CD14-positive monocyte (primary cell): ENCODE measurements around the gene APEX2. TPM values are rescaled to one million over a fixed set of nuclear protein-coding genes. Genes with fewer than 3 reads are reported as not detected.

ENCODE experiments used
- DNase-seq, 3 donors: peaks; one replicate each; pipeline ENCODE4 v3.0.0-alpha.2; 2011 to 2022
- H2AFZ ChIP-seq: 2 replicates; pipeline ENCODE4 v1.6.0; 2012; ENCODE audit warnings: mild to moderate bottlenecking, low read depth, low read length, inconsistent platforms; ENCODE audit not compliant: insufficient read depth, poor library complexity, severe bottlenecking
- H3K27ac ChIP-seq, 2 donors: 1 replicate in 1 of 2; 2 replicates in 1 of 2; pipeline ENCODE4 v1.5.1; 2012 to 2013; ENCODE audit warnings: low read length in 2 of 2, control low read depth in 1 of 2, inconsistent platforms in 1 of 2, low read depth in 1 of 2, mild to moderate bottlenecking in 1 of 2
- H3K27me3 ChIP-seq, 2 donors: one replicate each; pipeline versions ENCODE4 v1.6.0 to v1.6.1; 2011 to 2013; ENCODE audit warnings: low read length in 2 of 2; ENCODE audit not compliant: control insufficient read depth in 2 of 2, insufficient read depth in 2 of 2
- H3K36me3 ChIP-seq, 2 donors: replicated peaks in 1 of 2; 1 replicate in 1 of 2; 2 replicates in 1 of 2; pipeline versions ENCODE4 v1.5.1 to v1.6.1; 2012 to 2013; ENCODE audit warnings: low read length in 2 of 2, control low read depth in 1 of 2, inconsistent platforms in 1 of 2, mild to moderate bottlenecking in 1 of 2; ENCODE audit not compliant: insufficient read depth in 2 of 2, control insufficient read depth in 1 of 2
- H3K4me1 ChIP-seq, 2 donors: 1 replicate in 1 of 2; 2 replicates in 1 of 2; pipeline versions ENCODE4 v1.5.1 to v1.6.1; 2012 to 2013; ENCODE audit warnings: low read length in 2 of 2, control low read depth in 1 of 2, inconsistent platforms in 1 of 2, mild to moderate bottlenecking in 1 of 2, moderate library complexity in 1 of 2; ENCODE audit not compliant: insufficient read depth in 2 of 2, control insufficient read depth in 1 of 2
- H3K4me2 ChIP-seq: replicated peaks from 2 replicates; pipeline ENCODE3; 2012; ENCODE audit warnings: low read length, moderate library complexity, mild to moderate bottlenecking; ENCODE audit not compliant: poor library complexity, severe bottlenecking; ENCODE audit errors: extremely low read depth
- H3K4me3 ChIP-seq, 3 experiments: fragments of 200-600 bp in 1 of 3; sonication (generic) in 1 of 3; replicated peaks in 1 of 3; 1 replicate in 2 of 3; 2 replicates in 1 of 3; pipeline ENCODE4 v1.5.1; 2011 to 2013; ENCODE audit warnings: low read length in 3 of 3, mild to moderate bottlenecking in 3 of 3, control low read depth in 2 of 3, low read depth in 2 of 3, inconsistent platforms in 1 of 3, moderate library complexity in 1 of 3
- H3K79me2 ChIP-seq: 2 replicates; pipeline ENCODE4 v1.6.0; 2012; ENCODE audit warnings: mild to moderate bottlenecking, control low read depth, inconsistent platforms, low read length, moderate library complexity; ENCODE audit not compliant: insufficient read depth
- H3K9ac ChIP-seq: 2 replicates; pipeline ENCODE4 v1.6.0; 2017; ENCODE audit warnings: low read length, mild to moderate bottlenecking; ENCODE audit not compliant: insufficient read depth, poor library complexity, severe bottlenecking
- H3K9me3 ChIP-seq, 2 donors: replicated peaks in 1 of 2; 1 replicate in 1 of 2; 2 replicates in 1 of 2; pipeline versions ENCODE4 v1.5.1 to v1.6.1; 2012 to 2013; ENCODE audit warnings: low read length in 2 of 2, control low read depth in 1 of 2; ENCODE audit not compliant: control insufficient read depth in 1 of 2, insufficient read depth in 1 of 2
- H4K20me1 ChIP-seq: 2 replicates; pipeline ENCODE4 v1.6.0; 2012; ENCODE audit warnings: mild to moderate bottlenecking, low read length, control low read depth, moderate library complexity; ENCODE audit not compliant: insufficient read depth
- H3K27ac Mint-ChIP-seq, 7 donors: one replicate each; pipeline ENCODE4 v1.8.0; 2020; ENCODE audit warnings: mild to moderate bottlenecking in 7 of 7, mixed read lengths in 7 of 7, moderate library complexity in 6 of 7, inconsistent platforms in 2 of 7
- H3K27me3 Mint-ChIP-seq, 3 donors: one replicate each; pipeline ENCODE4 v1.8.0; 2021 to 2022; ENCODE audit warnings: low read depth in 3 of 3, mild to moderate bottlenecking in 3 of 3, mixed read lengths in 3 of 3, moderate library complexity in 3 of 3, inconsistent platforms in 1 of 3
- H3K36me3 Mint-ChIP-seq, 2 donors: one replicate each; pipeline ENCODE4 v1.8.0; 2020; ENCODE audit warnings: mixed read lengths in 2 of 2, inconsistent platforms in 1 of 2, mild to moderate bottlenecking in 1 of 2
- H3K4me1 Mint-ChIP-seq: one replicate; pipeline ENCODE4 v1.8.0; 2020; ENCODE audit warnings: mild to moderate bottlenecking, mixed read lengths
- H3K4me3 Mint-ChIP-seq, 2 donors: one replicate each; pipeline ENCODE4 v1.8.0; 2020; ENCODE audit warnings: mild to moderate bottlenecking in 2 of 2, mixed read lengths in 2 of 2, moderate library complexity in 1 of 2
- H3K9me3 Mint-ChIP-seq, 7 donors: one replicate each; pipeline ENCODE4 v1.8.0; 2020 to 2022; ENCODE audit warnings: mixed read lengths in 7 of 7, mild to moderate bottlenecking in 6 of 7, moderate library complexity in 6 of 7, inconsistent platforms in 2 of 7
- CTCF ChIP-seq: fragments of 200-600 bp; IDR thresholded peaks from one replicate; pipeline ENCODE4 v1.8.0; 2022; ENCODE audit warnings: antibody characterized with exemption, mild to moderate bottlenecking
- WGBS: methylation state at CpG from one replicate; pipeline ENCODE4 v1.1.5; 2013; ENCODE audit warnings: missing lambda C conversion rate; ENCODE audit not compliant: insufficient coverage; 5-methylcytosine and 5-hydroxymethylcytosine counted together
- intact Hi-C, 2 donors: fragments of 100-400 bp; cut with micrococcal nuclease; formaldehyde crosslinking; loops; one replicate each; pipeline versions ENCODE4 v1.15.0 to v1.15.1; 2023
- polyA plus RNA-seq, 3 donors: library from polyadenylated mRNA; depleted of rRNA in 1 of 3; unstranded in 2 of 3; stranded (reverse) in 1 of 3; fragments of 300-500 nt in 2 of 3; fragments of >200 nt in 1 of 3; fragmentation: Illumina TruSeq in 2 of 3; gene quantifications; 1 replicate in 2 of 3; 2 replicates in 1 of 3; pipeline ENCODE4 v1.2.3, GENCODE V29; 2012 to 2021

Gene APEX2
- polyA plus RNA-seq, 3 donors, result 13.3 to 17.8 (median 14.4) TPM

DNA sequence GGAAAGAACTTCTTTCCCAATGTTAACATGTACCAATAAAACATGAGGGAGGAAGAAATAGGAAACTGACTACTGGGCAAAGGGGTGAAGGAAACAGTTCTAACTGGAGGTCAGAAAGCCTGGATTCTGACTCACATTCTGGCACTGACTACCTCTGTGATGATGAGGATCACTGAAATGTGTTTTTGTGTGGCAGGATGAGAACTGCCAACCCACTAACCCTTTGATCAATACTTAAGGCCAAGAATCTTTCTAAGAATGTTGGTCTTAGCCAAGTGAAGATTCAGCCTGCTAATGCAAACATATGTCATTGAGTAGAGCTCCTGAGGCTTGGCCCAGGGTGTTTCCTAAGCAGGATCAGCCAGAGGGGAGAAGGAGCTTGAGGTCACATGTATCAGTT lies 26.0 kb downstream of the APEX2 start:
- H3K36me3 Mint-ChIP-seq, result no peaks in the 10 kb centered on the region

DNA sequence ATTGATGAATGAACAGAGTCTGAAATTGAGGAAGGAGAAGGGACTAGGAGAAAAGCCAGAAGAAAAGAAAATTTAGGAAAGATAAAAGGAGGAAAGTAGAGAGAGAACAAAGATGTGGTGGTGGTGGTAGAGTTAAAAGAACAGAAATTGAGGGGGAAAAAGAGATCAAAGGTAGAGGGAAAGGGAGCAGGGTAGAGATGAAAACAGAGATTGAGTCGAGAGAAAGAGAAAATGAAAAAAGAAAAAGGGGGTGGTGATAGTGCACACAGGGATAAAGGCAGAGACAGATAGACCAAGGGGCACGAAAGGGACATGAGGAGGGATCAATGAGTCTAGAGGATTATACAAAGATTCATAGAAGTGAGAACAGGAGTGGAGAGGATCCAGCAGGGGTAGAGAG lies 26.7 kb downstream of the APEX2 start:
- no peaks in the 10 kb centered on the region for H3K36me3 Mint-ChIP-seq

More for the DNA sequence above, 26.0 kb downstream of the APEX2 start:
- H3K4me1 Mint-ChIP-seq, result no peaks in the 10 kb centered on the region
- H3K36me3 ChIP-seq, result no peaks in the 10 kb centered on the region
- TF ChIP-seq CTCF, result no peak
- H4K20me1 ChIP-seq, result no peaks in the 10 kb centered on the region
- no peak overlapping the region for H3K4me3 ChIP-seq
- H3K4me3 Mint-ChIP-seq, result no peak overlapping the region
- intact Hi-C loops, result no loop called here
- H3K9me3 Mint-ChIP-seq, result peaks cover 0 to 5% (median 0%) of the 10 kb centered on the region in 7 donors
- no peak overlapping the region for H3K9ac ChIP-seq
- peaks cover 0 to 9% (median 0%) of the 10 kb centered on the region in 3 donors for H3K27me3 Mint-ChIP-seq
- H3K4me1 ChIP-seq, result no peaks in the 10 kb centered on the region
- H3K27ac Mint-ChIP-seq, result no peak overlapping the region
- no peaks in the 10 kb centered on the region for H3K79me2 ChIP-seq
- H3K27me3 ChIP-seq, result no peaks in the 10 kb centered on the region
- H3K4me2 ChIP-seq, result no peak overlapping the region
- no peaks in the 10 kb centered on the region for H3K9me3 ChIP-seq
- H3K27ac ChIP-seq, result no peak overlapping the region
- DNase-seq, result no peak
- no peak overlapping the region for H2AFZ ChIP-seq

More for the DNA sequence above, 26.7 kb downstream of the APEX2 start:
- H3K36me3 ChIP-seq, result no peaks in the 10 kb centered on the region
- no peak overlapping the region for H3K27ac ChIP-seq
- Mint-ChIP-seq H3K4me1 (no peaks in the 10 kb centered on the region), H3K27me3 (peaks cover 0 to 9% (median 0%) of the 10 kb centered on the region in 3 donors), H3K9me3 (peaks cover 0 to 5% (median 0%) of the 10 kb centered on the region in 7 donors), H3K27ac (peak overlapping the region in 1 of 7 donors; percentile 7), H3K4me3 (no peak overlapping the region)
- no peak overlapping the region for H3K4me2 ChIP-seq
- H3K27me3 ChIP-seq, result no peaks in the 10 kb centered on the region
- TF ChIP-seq CTCF, result no peak
- H3K4me3 ChIP-seq, result no peak overlapping the region
- no peaks in the 10 kb centered on the region for H4K20me1 ChIP-seq
- H3K79me2 ChIP-seq, result no peaks in the 10 kb centered on the region
- no peak overlapping the region for H2AFZ ChIP-seq
- H3K4me1 ChIP-seq, result no peaks in the 10 kb centered on the region
- 94% methylated on average over 2 of the region's 2 CpGs for WGBS
- H3K9me3 ChIP-seq, result no peaks in the 10 kb centered on the region
- intact Hi-C loops, result no loop called here
- no peak for DNase-seq
- no peak overlapping the region for H3K9ac ChIP-seq
